ENCODE measurements around the gene IL26.

Gene IL26

GRCh38 chr12:68203460-68203875 is 22.1 kb downstream of the IL26 start:
- Histone ChIP-seq H3K27ac (no peak overlapping the region), H3K4me3 (no peak overlapping the region), H3K9me3 (ENCODE audit: low read depth, low read length) (no peaks in the 10 kb centered on the region), H3K9ac (ENCODE audit: insufficient read length) (no peak overlapping the region), H3K36me3 (ENCODE audit: insufficient read depth, low read length) (no peaks in the 10 kb centered on the region)
- no peak for TF ChIP-seq FOXP2 (optimal IDR thresholded peaks at IDR 0.05; ENCODE audit: control extremely low read depth, extremely low read length, insufficient read depth)
- no peak for DNase-seq (ENCODE audit: low read depth, low spot score)

GRCh38 chr12:68200854-68201253 is 24.8 kb downstream of the IL26 start:
- H3K4me3 ChIP-seq, result no peak overlapping the region
- H3K9me3 ChIP-seq (ENCODE audit: low read depth, low read length), result no peaks in the 10 kb centered on the region
- TF ChIP-seq EZH2 (IDR thresholded peaks at IDR 0.05), result no peak
- no peak for TF ChIP-seq FOXP2 (optimal IDR thresholded peaks at IDR 0.05; ENCODE audit: control extremely low read depth, extremely low read length, insufficient read depth)
- TF ChIP-seq POLR2AphosphoS5 (IDR thresholded peaks at IDR 0.05; ENCODE audit: borderline replicate concordance, low read depth, low read length), result no peak
- DNase-seq (ENCODE audit: low read depth, low spot score), result no peak
- no peak overlapping the region for H3K9ac ChIP-seq (ENCODE audit: insufficient read length)
- no peak overlapping the region for H3K27ac ChIP-seq
- no peaks in the 10 kb centered on the region for H3K36me3 ChIP-seq (ENCODE audit: insufficient read depth, low read length)

GRCh38 chr12:68199127-68199526 is 26.5 kb downstream of the IL26 start:
- Histone ChIP-seq H3K36me3 (ENCODE audit: insufficient read depth, low read length) (no peaks in the 10 kb centered on the region), H3K27ac (no peak overlapping the region), H3K4me3 (no peak overlapping the region), H3K9me3 (ENCODE audit: low read depth, low read length) (no peaks in the 10 kb centered on the region), H3K9ac (ENCODE audit: insufficient read length) (no peak overlapping the region)
- DNase-seq (ENCODE audit: low read depth, low spot score), result no peak
- TF ChIP-seq POLR2AphosphoS5 (IDR thresholded peaks at IDR 0.05; ENCODE audit: borderline replicate concordance, low read depth, low read length), result no peak
- no peak for TF ChIP-seq FOXP2 (optimal IDR thresholded peaks at IDR 0.05; ENCODE audit: control extremely low read depth, extremely low read length, insufficient read depth)
- no peak for TF ChIP-seq EZH2 (IDR thresholded peaks at IDR 0.05)

GRCh38 chr12:68198507-68199086 is 27.0 kb downstream of the IL26 start:
- TF ChIP-seq FOXP2 (optimal IDR thresholded peaks at IDR 0.05; ENCODE audit: control extremely low read depth, extremely low read length, insufficient read depth) (no peak), EZH2 (IDR thresholded peaks at IDR 0.05) (no peak), POLR2AphosphoS5 (IDR thresholded peaks at IDR 0.05; ENCODE audit: borderline replicate concordance, low read depth, low read length) (no peak)
- Histone ChIP-seq H3K4me3 (no peak overlapping the region), H3K9me3 (ENCODE audit: low read depth, low read length) (no peaks in the 10 kb centered on the region), H3K9ac (ENCODE audit: insufficient read length) (no peak overlapping the region), H3K27ac (no peak overlapping the region), H3K36me3 (ENCODE audit: insufficient read depth, low read length) (no peaks in the 10 kb centered on the region)
- DNase-seq (ENCODE audit: low read depth, low spot score), result no peak

GRCh38 chr12:68190301-68190700 is 35.3 kb downstream of the IL26 start:
- Histone ChIP-seq H3K9me3 (ENCODE audit: low read depth, low read length) (no peaks in the 10 kb centered on the region), H3K27ac (no peak overlapping the region), H3K4me3 (no peak overlapping the region), H3K36me3 (ENCODE audit: insufficient read depth, low read length) (no peaks in the 10 kb centered on the region), H3K9ac (ENCODE audit: insufficient read length) (no peak overlapping the region)
- no peak for DNase-seq (ENCODE audit: low read depth, low spot score)
- TF ChIP-seq EZH2 (IDR thresholded peaks at IDR 0.05), result no peak
- no peak for TF ChIP-seq FOXP2 (optimal IDR thresholded peaks at IDR 0.05; ENCODE audit: control extremely low read depth, extremely low read length, insufficient read depth)
- no peak for TF ChIP-seq POLR2AphosphoS5 (IDR thresholded peaks at IDR 0.05; ENCODE audit: borderline replicate concordance, low read depth, low read length)

- H3K9ac ChIP-seq (ENCODE audit: insufficient read length), result no peak overlapping the region
- TF ChIP-seq EZH2 (IDR thresholded peaks at IDR 0.05) (no peak), FOXP2 (optimal IDR thresholded peaks at IDR 0.05; ENCODE audit: control extremely low read depth, extremely low read length, insufficient read depth) (no peak), POLR2AphosphoS5 (IDR thresholded peaks at IDR 0.05; ENCODE audit: borderline replicate concordance, low read depth, low read length) (no peak)
- no peak overlapping the region for H3K27ac ChIP-seq
- H3K36me3 ChIP-seq (ENCODE audit: insufficient read depth, low read length), result no peaks in the 10 kb centered on the region
- no peak for DNase-seq (ENCODE audit: low read depth, low spot score)
- no peak overlapping the region for H3K4me3 ChIP-seq
- H3K9me3 ChIP-seq (ENCODE audit: low read depth, low read length), result no peaks in the 10 kb centered on the region
Measured at GRCh38 chr12:68189821-68190242, 35.8 kb downstream of the IL26 start.

- H3K9me3 ChIP-seq (ENCODE audit: low read depth, low read length), result no peaks in the 10 kb centered on the region
- H3K9ac ChIP-seq (ENCODE audit: insufficient read length), result no peak overlapping the region
- DNase-seq (ENCODE audit: low read depth, low spot score), result no peak
- TF ChIP-seq POLR2AphosphoS5 (IDR thresholded peaks at IDR 0.05; ENCODE audit: borderline replicate concordance, low read depth, low read length) (no peak), EZH2 (IDR thresholded peaks at IDR 0.05) (no peak), FOXP2 (optimal IDR thresholded peaks at IDR 0.05; ENCODE audit: control extremely low read depth, extremely low read length, insufficient read depth) (no peak)
- no peak overlapping the region for H3K27ac ChIP-seq
- no peak overlapping the region for H3K4me3 ChIP-seq
- no peaks in the 10 kb centered on the region for H3K36me3 ChIP-seq (ENCODE audit: insufficient read depth, low read length)
Measured at GRCh38 chr12:68185598-68185997, 40.0 kb downstream of the IL26 start.

- Histone ChIP-seq H3K36me3 (ENCODE audit: insufficient read depth, low read length) (no peaks in the 10 kb centered on the region), H3K9ac (ENCODE audit: insufficient read length) (no peak overlapping the region), H3K4me3 (no peak overlapping the region), H3K9me3 (ENCODE audit: low read depth, low read length) (no peaks in the 10 kb centered on the region), H3K27ac (no peak overlapping the region)
- no peak for DNase-seq (ENCODE audit: low read depth, low spot score)
- TF ChIP-seq EZH2 (IDR thresholded peaks at IDR 0.05) (no peak), POLR2AphosphoS5 (IDR thresholded peaks at IDR 0.05; ENCODE audit: borderline replicate concordance, low read depth, low read length) (no peak), FOXP2 (optimal IDR thresholded peaks at IDR 0.05; ENCODE audit: control extremely low read depth, extremely low read length, insufficient read depth) (no peak)
Measured at GRCh38 chr12:68180792-68181744, 44.5 kb downstream of the IL26 start.
